HepG2 (cell line): ENCODE results near the gene AFTPH. TPM values are rescaled to one million over a fixed set of nuclear protein-coding genes. Genes with fewer than 3 reads are reported as not detected.

ENCODE experiments used
- BORCS8-MEF2B ChIP-seq: sonication (generic); formaldehyde crosslinking; IDR thresholded peaks from 2 replicates; pipeline ENCODE4 v1.8.0; 2022; ENCODE audit warnings: mild to moderate bottlenecking, missing genetic modification reagents
- DNMT1 ChIP-seq: sonication (generic); formaldehyde crosslinking; IDR thresholded peaks from 2 replicates; pipeline ENCODE4 v1.5.1; 2020; ENCODE audit warnings: mild to moderate bottlenecking, missing genetic modification reagents
- FOXA1 ChIP-seq, 2 experiments: fragments of 450-650 bp in 1 of 2; sonication (generic) in 1 of 2; formaldehyde crosslinking in 1 of 2; IDR thresholded peaks; 2 replicates each; pipeline versions ENCODE4 v1.4.0 to v1.6.1; 2016 to 2020; ENCODE audit warnings: missing genetic modification reagents in 1 of 2
- GATAD2A ChIP-seq: IDR thresholded peaks from 2 replicates; pipeline ENCODE4 v1.6.1; 2016
- GPN1 ChIP-seq: sonication (generic); formaldehyde crosslinking; IDR thresholded peaks from 2 replicates; pipeline ENCODE4 v1.5.1; 2020; ENCODE audit warnings: missing genetic modification reagents, borderline replicate concordance
- HNRNPH1 ChIP-seq: fragments of 200-400 bp; formaldehyde crosslinking; optimal IDR thresholded peaks from 2 replicates; pipeline ENCODE3; 2017; ENCODE audit warnings: mild to moderate bottlenecking, low read depth, low read length
- ISX ChIP-seq: sonication (generic); formaldehyde crosslinking; conservative IDR thresholded peaks from 2 replicates; pipeline ENCODE4 v1.5.0; 2020; ENCODE audit warnings: missing genetic modification reagents
- MAZ ChIP-seq, 2 experiments: sonication (generic) in 1 of 2; formaldehyde crosslinking in 1 of 2; IDR thresholded peaks; 2 replicates each; pipeline versions ENCODE4 v1.5.0 to v1.6.1; 2012 to 2020; ENCODE audit warnings: low read depth in 2 of 2, mild to moderate bottlenecking in 2 of 2, borderline replicate concordance in 1 of 2, improper control_type of control experiment in 1 of 2, low read length in 1 of 2, missing genetic modification reagents in 1 of 2, moderate library complexity in 1 of 2
- TFE3 ChIP-seq: IDR thresholded peaks from 2 replicates; pipeline ENCODE4 v1.6.1; 2016
- THAP9 ChIP-seq: sonication (generic); formaldehyde crosslinking; IDR thresholded peaks from 2 replicates; pipeline ENCODE4; 2020; ENCODE audit warnings: missing genetic modification reagents, mild to moderate bottlenecking, borderline replicate concordance
- TOE1 ChIP-seq: sonication (generic); formaldehyde crosslinking; IDR thresholded peaks from 2 replicates; pipeline ENCODE4 v1.4.0; 2020; ENCODE audit warnings: mild to moderate bottlenecking, missing genetic modification reagents
- TRIM22 ChIP-seq: fragments of 450-650 bp; IDR thresholded peaks from 2 replicates; pipeline ENCODE4 v1.6.1; 2017
- ZBTB2 ChIP-seq: sonication (generic); formaldehyde crosslinking; IDR thresholded peaks from 2 replicates; pipeline ENCODE4 v1.8.0; 2022; ENCODE audit warnings: low read depth, missing genetic modification reagents
- ZNF280D ChIP-seq: sonication (generic); formaldehyde crosslinking; IDR thresholded peaks from 2 replicates; pipeline ENCODE4 v1.5.1; 2020; ENCODE audit warnings: mild to moderate bottlenecking, missing genetic modification reagents
- ZNF597 ChIP-seq: sonication (generic); formaldehyde crosslinking; IDR thresholded peaks from 2 replicates; pipeline ENCODE4 v1.5.0; 2020; ENCODE audit warnings: missing genetic modification reagents
- ZSCAN30 ChIP-seq: sonication (generic); formaldehyde crosslinking; IDR thresholded peaks from 2 replicates; pipeline ENCODE4 v1.5.0; 2020; ENCODE audit warnings: mild to moderate bottlenecking, missing genetic modification reagents
- polyA plus RNA-seq, 8 experiments: library from polyadenylated mRNA; depleted of rRNA in 3 of 8; stranded (reverse) in 7 of 8; unstranded in 1 of 8; fragments of >200 nt; fragmentation: Illumina TruSeq in 4 of 8; extraction: Trizol in 4 of 8; gene quantifications; 2 replicates each; pipeline versions ENCODE4 v1.2.1 to v1.2.3, GENCODE V29; 2011 to 2016; ENCODE audit warnings: low read depth in 4 of 8, missing spikeins in 1 of 8, mixed read lengths in 1 of 8; ENCODE audit not compliant: insufficient read depth in 1 of 8
- total RNA-seq, 5 experiments: library from RNA; depleted of rRNA; stranded (reverse); fragments of >200 nt; fragmentation: Illumina TruSeq; extraction: Trizol; gene quantifications; 2 replicates each; pipeline ENCODE4 v1.2.3, GENCODE V29; 2016; ENCODE audit warnings: low read depth in 1 of 5

AFTPH gene
- total and polyA plus RNA-seq, 2 of the 13 experiments (the other 11 are each of a cell fraction or from before 2014, with no cell fraction given), result 27.5 to 36.8 TPM

- TF ChIP-seq TFE3, result no peak
- no peak for TF ChIP-seq ISX
- TF ChIP-seq GATAD2A (CRISPR knock-in tag), result no peak; the same call in none of the 2 replicates
- no peak for TF ChIP-seq HNRNPH1
- no peak for TF ChIP-seq ZNF597 (CRISPR knock-in tag)
- no peak for TF ChIP-seq GPN1 (CRISPR knock-in tag)
- TF ChIP-seq MAZ (IDR thresholded peaks at IDR 0.05; ENCODE audit: borderline replicate concordance, low read depth, low read length), result no peak
- no peak for TF ChIP-seq MAZ (CRISPR knock-in tag; IDR thresholded peaks at IDR 0.05; ENCODE audit: low read depth)
- peak; percentile 52; the same call in 1 of the 2 replicates for TF ChIP-seq THAP9
- no peak for TF ChIP-seq ZSCAN30 (CRISPR knock-in tag)
- TF ChIP-seq DNMT1 (CRISPR knock-in tag), result no peak
- TF ChIP-seq TRIM22, result no peak
- no peak for TF ChIP-seq TOE1 (CRISPR knock-in tag)
- TF ChIP-seq ZNF280D, result no peak
- no peak for TF ChIP-seq FOXA1 (IDR thresholded peaks at IDR 0.05)
- peak; percentile 79 for TF ChIP-seq FOXA1 (CRISPR knock-in tag; IDR thresholded peaks at IDR 0.05)
- no peak for TF ChIP-seq ZBTB2 (CRISPR knock-in tag)
- TF ChIP-seq BORCS8-MEF2B (CRISPR knock-in tag), result 0 out of 2 replicates have a peak, but pooled peaks have one; percentile 42
Measured at GRCh38 chr2:64606479-64607363, 82.6 kb downstream of the AFTPH start (continued).
